ENCODE measurements around the gene DCST1. TPM values are rescaled to one million over a fixed set of nuclear protein-coding genes. Genes with fewer than 3 reads are reported as not detected.

Gene DCST1
- total RNA-seq, 2 experiments from 2014 or later = 0.33 to 0.39 TPM

- peaks cover 3% of the 10 kb centered on the region for H3K36me3 Mint-ChIP-seq (ENCODE audit: low read depth)
- Histone ChIP-seq H3K36me3 (ENCODE audit: insufficient read depth, low read length) (no peaks in the 10 kb centered on the region), H3K9me3 (ENCODE audit: control insufficient read depth in 1 of 2, insufficient read depth in 1 of 2, low read length in 2 of 2) (peaks cover 0 to 30% of the 10 kb centered on the region in 2 experiments), H3K27ac (ENCODE audit: low read depth in 1 of 2, low read length in 2 of 2) (no peak overlapping the region), H3K4me1 (ENCODE audit: insufficient read depth, low read length) (peaks cover 75% of the 10 kb centered on the region), H3K27me3 (ENCODE audit: control insufficient read depth in 1 of 2, insufficient read depth in 2 of 2, low read length in 2 of 2) (peaks cover 46% of the 10 kb centered on the region in 2 experiments), H3K4me3 (ENCODE audit: low read length) (peak overlapping the region; percentile 92)
- DNase-seq = peak in 5 of 14 experiments; percentile 33 to 75 (median 54)
- no peak for TF ChIP-seq CTCF (IDR thresholded peaks at IDR 0.05)
- CTCF ChIA-PET = interaction anchor here (0.8 to 3.0 kb wide), 20 partner anchors 8 to 621 kb away, joined by 3 to 78 read pairs (median 6); partner anchors contain the start of genes ADAM15, EFNA4, FLAD1 and PBXIP1
- intact Hi-C loops (cut with DNase I, micrococcal nuclease) = loop anchor here (1.0 to 10.0 kb wide), 10 partner anchors 13 to 759 kb away; partner anchors contain the start of genes UBE2Q1 (in 2 of the 2), AQP10 (in 1 of the 2), ATP8B2 (in 1 of the 2) and EFNA4 (in 1 of the 2)
- peak overlapping the region; percentile 82 for H3K27ac Mint-ChIP-seq
- H3K4me1 Mint-ChIP-seq (ENCODE audit: low read depth) = peaks cover 59% of the 10 kb centered on the region
- ATAC-seq (ENCODE audit: poor library complexity) = no peak
- H3K4me3 Mint-ChIP-seq = peak overlapping the region; percentile 89
- POLR2A ChIA-PET = interaction anchor here (0.8 to 2.2 kb wide), 17 partner anchors 8 to 148 kb away, joined by 3 to 23 read pairs (median 6); partner anchors contain the start of genes ADAM15, EFNA4, FLAD1 and KRTCAP2
- peaks cover 42% of the 10 kb centered on the region for H3K27me3 Mint-ChIP-seq
- no peaks in the 10 kb centered on the region for H3K9me3 Mint-ChIP-seq
These were observed 50.5 kb downstream of the DCST1 start for GRCh38 chr1:155083865-155084721.

GRCh38 chr1:155084722-155085503, 51.3 kb downstream of the DCST1 start:
- ATAC-seq (ENCODE audit: poor library complexity) = peak; percentile 75
- peak; percentile 76 for TF ChIP-seq CTCF (IDR thresholded peaks at IDR 0.05)
- Mint-ChIP-seq H3K4me3 (peak overlapping the region; percentile 89), H3K9me3 (no peaks in the 10 kb centered on the region), H3K27me3 (peaks cover 36% of the 10 kb centered on the region), H3K36me3 (ENCODE audit: low read depth) (peaks cover 3% of the 10 kb centered on the region), H3K27ac (peak overlapping the region; percentile 82), H3K4me1 (ENCODE audit: low read depth) (peaks cover 51% of the 10 kb centered on the region)
- Histone ChIP-seq H3K27me3 (ENCODE audit: control insufficient read depth in 1 of 2, insufficient read depth in 2 of 2, low read length in 2 of 2) (peaks cover 41 to 46% of the 10 kb centered on the region in 2 experiments), H3K9me3 (ENCODE audit: control insufficient read depth in 1 of 2, insufficient read depth in 1 of 2, low read length in 2 of 2) (peaks cover 0 to 29% of the 10 kb centered on the region in 2 experiments), H3K36me3 (ENCODE audit: insufficient read depth, low read length) (no peaks in the 10 kb centered on the region), H3K27ac (ENCODE audit: low read depth in 1 of 2, low read length in 2 of 2) (peak overlapping the region; percentile 65 to 68), H3K4me1 (ENCODE audit: insufficient read depth, low read length) (peaks cover 67% of the 10 kb centered on the region), H3K4me3 (ENCODE audit: low read length) (peak overlapping the region; percentile 92)
- ChIA-PET CTCF (interaction anchor here (0.6 to 3.0 kb wide), 31 partner anchors 9 to 622 kb away, joined by 3 to 78 read pairs (median 5); partner anchors contain the start of genes ADAM15, EFNA4, FLAD1 and KRTCAP2), POLR2A (interaction anchor here (0.6 to 2.2 kb wide), 25 partner anchors 9 to 525 kb away, joined by 3 to 23 read pairs (median 6); partner anchors contain the start of genes ADAM15, CLK2, EFNA4 and FLAD1)
- DNase-seq = peak; percentile 80 to 95 (median 88)
- intact Hi-C loops (cut with DNase I, micrococcal nuclease) = loop anchor here (1.0 to 10.0 kb wide), 11 partner anchors 14 to 760 kb away; partner anchors contain the start of genes UBE2Q1 (in 2 of the 2), AQP10 (in 1 of the 2), ATP8B2 (in 1 of the 2) and EFNA4 (in 1 of the 2)
